GM10847 (cell line): Measurements from ENCODE around the gene NPAS1.

ENCODE experiments used
- POLR2A ChIP-seq: IDR thresholded peaks from 2 replicates; pipeline ENCODE4 v1.6.1; 2011; ENCODE audit not compliant: insufficient read length; ENCODE audit errors: extremely low read depth

NPAS1 gene

DNA sequence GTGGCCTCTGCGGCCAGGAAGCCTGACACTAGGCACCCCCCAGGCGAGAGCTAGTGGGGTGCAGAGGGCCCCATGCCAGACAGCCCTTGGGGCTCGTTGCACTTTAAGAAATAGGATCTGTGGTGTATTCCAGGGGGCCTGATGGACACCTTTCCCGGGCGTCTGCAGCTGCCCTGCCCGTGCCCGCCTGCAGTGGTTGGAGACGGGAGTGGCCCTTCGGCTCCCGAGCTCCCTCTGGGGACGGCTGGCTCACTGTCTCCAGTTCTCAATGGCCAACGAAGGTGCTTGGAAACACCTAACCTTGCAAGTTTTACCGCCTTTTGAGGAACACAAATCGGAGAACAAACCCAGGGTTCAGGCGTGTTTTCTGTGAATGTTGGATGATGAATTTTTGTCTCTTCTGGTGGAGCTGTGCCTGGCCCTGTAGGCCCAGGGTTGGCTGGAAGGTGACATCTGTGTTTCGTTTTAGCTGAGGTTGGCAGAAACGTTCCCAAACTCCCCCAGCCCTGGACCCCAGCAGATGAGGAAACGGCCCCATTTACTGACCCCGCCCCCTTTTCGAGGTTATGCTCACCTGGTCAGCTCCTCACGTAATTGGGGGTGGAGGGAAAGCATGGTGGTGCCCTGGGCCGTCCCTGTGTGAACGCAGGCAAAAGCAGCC, 17.4 kb upstream of the NPAS1 start:
- TF ChIP-seq POLR2A, result no peak

DNA sequence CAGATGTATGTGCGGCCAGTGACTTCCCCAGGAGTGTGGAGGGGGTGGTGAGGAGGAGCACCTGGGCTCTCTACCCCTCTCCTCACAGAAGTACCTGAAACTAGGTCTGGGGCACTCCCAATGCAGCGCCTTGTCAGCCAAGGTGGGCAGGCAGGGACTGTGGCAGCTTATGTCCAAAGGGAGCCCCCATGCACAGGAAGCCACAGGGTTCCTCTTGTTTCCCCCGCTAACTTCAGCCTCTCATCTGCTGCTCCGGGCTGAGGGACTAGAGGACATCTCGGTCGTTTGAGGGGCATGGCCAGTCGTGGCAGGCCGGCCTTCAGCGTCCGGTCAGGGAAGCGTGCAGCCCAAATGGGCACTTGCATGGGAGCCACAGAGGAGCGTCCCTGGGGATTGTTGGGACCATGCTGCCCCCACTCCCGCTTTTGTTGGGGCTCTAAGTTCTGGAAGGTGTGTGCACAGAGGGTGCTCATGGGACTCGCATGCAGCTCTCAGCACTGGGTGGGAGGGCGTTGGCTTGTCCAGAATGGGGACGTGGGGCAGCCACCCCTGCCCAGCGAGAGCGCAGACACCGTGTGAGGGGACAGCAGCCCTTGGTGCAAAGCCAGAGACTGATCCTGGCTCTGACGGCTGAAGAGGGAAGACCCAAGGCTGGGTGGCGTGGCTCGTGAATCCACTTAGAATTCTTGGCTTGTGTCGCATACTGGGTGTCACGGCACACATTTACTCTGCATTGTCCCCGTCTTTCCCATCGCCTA, 16.6 kb upstream of the NPAS1 start:
- no peak for TF ChIP-seq POLR2A

DNA sequence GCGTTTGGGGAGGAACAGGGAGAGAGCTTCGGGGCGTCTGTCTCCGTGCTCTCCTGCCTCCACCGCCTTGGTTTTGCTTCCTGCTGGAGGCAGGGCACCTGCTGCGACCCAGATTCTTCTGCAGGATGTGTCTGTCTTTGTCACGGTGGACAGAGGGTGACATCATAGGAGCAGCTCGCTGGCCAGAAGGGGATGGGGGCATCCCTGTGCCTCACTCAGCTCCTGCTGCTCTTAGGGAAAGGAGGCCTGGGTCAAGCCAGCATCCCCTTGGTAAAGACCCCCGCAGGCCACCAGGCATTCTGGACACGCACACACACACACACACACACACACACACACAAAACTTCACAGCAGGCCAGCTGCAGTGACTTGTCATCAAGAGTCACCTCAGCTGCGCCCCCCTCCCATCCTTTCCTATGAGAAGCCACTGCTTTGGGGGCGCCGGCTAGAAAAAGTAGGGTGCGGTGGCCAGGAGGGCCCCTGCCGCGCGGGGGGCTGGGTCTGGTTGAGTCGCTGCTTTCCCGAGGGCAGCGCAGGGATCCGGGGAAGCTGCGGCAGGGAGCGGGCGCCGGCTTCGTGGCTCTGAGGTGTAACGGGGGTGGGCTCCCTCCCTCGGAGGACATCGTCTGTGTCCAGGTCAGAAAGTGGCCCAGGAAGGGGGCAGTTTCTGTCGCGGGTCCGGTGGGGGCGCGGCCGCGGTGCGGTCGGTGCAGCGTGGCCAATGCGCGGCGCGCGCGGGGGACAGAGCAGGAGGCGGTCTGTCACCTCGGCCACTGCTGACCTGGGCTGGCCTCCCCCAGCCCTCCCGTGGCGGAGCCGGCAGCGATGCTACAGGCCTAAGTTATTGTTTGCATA, 15.8 kb upstream of the NPAS1 start:
- no peak for TF ChIP-seq POLR2A

DNA sequence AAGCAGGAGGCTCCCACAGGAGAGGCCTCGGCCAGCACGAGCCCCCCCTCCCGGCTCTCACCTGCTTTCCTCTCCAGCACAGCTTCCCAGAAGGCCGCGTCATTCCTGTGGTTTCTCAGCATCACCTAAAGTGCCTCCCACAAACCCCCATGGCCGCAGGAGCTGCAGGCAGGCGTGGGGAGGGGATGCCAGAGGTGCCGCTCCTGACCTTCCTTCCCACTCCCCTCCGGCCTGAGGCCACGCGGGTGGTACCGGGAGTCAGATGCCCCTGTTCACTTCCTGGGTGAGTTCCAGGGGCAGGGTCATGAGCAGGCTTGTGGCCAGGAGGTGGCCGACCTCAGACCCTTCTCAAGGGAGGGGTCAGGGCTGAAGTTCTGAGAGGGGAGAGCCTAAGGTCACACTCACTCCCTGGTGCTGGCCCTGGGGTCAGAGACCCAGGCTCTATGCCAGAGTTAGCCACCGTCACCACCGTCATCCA, 14.4 kb upstream of the NPAS1 start:
- no peak for TF ChIP-seq POLR2A

DNA sequence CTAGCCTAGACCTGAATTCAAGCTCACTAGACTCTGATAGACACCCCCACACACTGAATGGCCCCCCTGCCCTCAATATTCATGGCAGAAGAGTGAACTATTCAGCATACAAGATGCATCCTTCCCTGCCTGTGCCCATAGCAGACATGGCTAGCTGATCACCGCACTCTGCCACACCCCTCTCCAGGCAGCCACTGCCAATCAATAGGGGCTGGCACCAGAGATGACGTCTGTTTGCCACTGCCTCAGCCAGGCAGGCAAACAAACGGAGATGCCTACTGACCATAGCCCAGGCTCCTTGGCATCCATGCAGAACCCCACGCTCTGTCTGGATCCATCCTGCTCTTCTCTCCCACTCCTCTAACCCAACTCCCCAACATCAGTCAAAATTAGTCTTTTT, 13.8 kb upstream of the NPAS1 start:
- no peak for TF ChIP-seq POLR2A

DNA sequence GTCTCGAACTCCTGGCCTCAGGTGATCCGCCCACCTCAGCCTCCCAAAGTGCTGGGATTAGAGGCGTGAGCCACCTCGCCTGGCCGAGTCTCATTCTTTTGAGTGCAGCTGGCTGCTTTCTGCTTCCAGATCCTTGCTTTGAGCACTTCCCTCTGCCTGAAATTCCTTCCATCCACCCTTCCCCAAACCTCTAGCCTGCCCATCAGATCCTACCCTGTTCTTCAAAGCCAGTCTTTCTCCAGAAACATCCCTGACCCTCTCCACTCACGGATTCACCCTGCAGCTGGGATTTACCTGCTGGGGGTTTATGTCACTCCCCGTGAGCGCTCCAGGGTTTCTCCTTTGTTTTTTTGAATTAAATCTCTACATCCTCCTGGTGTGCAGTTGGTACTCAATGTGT, 13.1 kb upstream of the NPAS1 start:
- TF ChIP-seq POLR2A, result no peak

DNA sequence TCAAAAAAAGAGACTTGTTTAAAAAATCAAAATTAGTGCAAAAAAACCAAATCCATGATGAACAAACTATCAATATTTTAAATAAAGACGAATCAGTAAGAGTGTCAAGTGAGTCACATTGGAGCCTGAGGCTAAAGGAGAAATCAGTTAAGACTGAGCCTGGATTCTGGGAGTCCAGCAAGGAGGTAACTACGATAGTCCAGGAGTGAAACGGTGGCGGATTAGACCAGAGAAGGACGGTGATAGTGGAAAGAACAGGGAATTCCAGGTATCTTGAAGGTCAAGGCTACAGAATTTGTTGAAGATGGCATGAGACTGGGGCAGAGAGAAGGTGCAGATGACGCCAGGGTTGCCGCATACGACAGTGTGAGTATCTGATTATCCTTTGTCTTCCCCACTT, 7.0 kb upstream of the NPAS1 start:
- no peak for TF ChIP-seq POLR2A

DNA sequence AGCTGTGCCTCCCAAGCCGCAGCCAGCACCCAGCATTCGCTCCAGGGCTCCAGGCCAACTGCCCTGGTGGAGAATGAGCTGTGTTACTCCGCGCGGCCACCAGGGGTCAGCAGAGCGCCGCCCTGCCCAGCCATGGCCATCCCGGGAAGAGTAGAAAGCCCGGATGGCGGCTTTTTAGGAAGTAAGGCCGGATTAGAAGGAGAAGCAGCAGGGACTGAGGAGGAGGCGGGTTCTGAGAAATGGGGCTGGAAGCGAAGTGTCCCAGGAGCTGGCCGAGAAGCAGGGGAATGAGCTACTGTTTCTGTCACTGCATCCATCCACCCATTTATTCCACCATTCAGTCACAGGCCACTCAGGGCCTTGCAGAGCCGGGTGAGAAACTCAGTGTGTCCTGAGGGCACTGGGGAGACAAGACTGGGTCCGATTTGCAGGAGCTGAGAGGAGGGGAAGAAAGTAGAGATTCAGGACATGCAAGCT, 6.6 kb upstream of the NPAS1 start:
- no peak for TF ChIP-seq POLR2A

DNA sequence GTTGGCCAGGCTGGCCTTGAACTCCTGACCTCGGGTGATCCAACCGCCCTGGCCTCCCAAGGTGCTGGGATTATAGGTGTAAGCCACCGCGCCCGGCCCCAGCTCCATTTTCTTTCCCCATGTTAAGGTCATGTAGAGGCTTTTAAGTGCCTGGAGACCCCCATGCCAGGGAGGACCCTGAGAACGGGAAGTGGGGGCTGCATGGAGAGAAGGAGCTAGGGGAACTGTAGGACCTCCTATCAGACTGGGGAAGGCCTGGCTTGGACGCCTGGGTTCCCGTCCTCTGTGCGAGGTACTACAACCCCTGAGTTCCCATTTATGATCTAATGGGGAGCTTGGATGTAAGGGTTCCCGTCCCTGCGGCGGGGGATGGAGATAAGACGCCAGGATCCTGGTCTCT, 714 bp upstream of the NPAS1 start:
- TF ChIP-seq POLR2A, result no peak

DNA sequence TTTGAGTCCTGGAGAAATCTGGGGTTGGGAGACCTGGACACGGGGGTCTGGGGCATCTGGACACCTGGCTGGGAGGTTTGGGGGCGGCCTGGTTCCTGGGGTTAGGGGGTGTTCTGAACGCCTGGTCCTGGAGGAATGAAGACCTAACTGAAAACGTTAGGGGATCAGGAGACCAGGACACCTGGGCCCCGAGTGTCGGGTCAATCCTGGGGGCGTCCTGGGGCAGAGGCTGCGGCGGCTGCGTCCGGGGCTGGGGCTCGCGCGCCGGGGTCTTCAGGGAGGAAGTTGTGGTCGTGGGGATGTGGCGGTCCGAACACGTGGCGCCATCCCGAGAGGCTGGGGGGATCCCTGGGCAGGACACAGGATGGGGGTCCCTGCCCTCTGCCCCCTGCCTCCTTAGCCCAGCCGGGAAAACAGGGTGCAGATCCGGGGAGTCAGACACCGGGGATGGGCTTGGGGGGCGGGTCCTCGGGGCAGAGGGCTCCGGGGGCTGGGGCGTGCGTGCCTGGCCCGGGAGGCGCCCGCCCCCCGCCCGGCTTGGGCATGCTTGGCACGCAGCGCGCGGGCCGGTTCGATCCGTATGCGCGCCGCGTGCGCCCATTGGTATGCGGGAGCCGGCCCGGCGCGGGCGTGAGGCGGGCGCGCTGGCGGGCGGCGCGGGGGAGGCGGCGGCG, 632 bp downstream of the NPAS1 start:
- no peak for TF ChIP-seq POLR2A

DNA sequence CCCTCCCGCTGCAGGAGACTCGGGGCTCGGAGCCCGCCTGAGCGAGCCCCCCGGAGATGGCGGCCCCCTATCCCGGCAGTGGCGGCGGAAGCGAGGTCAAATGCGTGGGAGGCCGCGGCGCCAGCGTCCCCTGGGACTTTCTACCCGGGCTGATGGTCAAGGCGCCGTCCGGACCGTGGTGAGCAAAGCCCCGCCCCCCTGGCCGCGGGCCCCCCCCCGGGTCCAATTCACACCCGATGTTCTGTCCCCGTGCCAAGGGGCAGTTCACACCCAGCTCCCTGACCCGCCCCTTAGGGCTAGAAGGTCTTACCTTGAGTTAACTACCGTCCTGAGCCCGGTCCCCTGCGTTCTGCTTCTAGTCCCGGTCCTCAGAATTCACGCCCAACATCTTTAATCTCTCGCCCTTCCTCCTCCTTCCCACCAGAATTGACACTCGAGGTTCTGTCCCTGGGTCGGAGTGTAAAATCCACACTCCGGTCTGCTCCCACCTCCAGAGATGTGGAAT, 1.4 kb downstream of the NPAS1 start:
- no peak for TF ChIP-seq POLR2A

DNA sequence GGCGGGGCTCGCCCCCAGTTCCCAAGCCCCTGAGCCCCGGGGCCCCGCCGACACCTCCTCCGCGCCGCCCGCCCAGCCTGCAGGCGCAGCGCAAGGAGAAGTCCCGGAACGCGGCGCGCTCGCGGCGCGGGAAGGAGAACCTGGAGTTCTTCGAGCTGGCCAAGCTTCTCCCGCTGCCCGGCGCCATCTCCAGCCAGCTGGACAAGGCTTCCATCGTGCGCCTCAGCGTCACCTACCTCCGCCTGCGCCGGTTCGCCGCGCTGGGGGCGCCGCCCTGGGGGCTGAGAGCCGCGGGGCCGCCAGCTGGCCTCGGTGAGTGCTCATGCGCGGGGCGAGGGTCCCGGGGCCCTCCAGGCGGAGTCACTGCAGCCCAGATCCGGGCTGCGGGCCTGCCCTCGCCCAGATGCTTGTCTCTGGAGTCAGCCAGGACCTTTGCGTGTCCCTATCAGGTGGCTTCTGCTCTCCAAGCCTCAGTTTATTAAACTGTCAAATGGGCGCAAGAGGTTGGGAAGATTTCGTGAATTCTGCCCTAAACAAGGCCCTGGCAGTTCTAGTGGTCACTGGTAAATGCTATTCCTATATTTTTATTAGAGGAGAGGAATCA, 2.0 kb downstream of the NPAS1 start:
- TF ChIP-seq POLR2A, result no peak

DNA sequence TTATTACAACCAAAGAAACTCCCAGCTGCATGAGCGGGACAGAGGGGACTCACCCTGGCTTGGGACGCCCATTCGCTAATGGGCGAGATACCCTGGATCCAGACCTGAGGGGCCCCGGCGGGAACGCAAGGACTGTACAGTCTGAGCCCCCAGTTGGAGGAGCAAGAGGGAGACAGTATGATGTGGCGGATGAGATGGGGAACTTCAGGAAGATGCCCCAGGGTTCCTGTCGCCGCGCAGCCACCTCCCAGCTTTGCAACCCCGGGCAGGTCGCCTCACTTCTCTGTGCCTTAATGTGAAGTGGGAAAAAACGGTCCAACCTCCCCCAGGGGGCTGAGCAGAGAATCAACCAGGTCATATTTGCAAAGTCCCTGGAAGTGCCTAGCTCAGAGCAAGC, 2.5 kb downstream of the NPAS1 start:
- TF ChIP-seq POLR2A, result no peak
